ENCODE measurements around the gene MED8. TPM values are rescaled to one million over a fixed set of nuclear protein-coding genes. Genes with fewer than 3 reads are reported as not detected.

MED8 gene
- total and polyA plus RNA-seq, 9 of the 15 experiments (the other 6 are each of a cell fraction or from before 2014, with no cell fraction given): 23.0 to 120 (median 56.4) TPM

GRCh38 chr1:43367026-43367903 lies 22.3 kb downstream of the MED8 start (continued):
- TF ChIP-seq, protein P1, sequence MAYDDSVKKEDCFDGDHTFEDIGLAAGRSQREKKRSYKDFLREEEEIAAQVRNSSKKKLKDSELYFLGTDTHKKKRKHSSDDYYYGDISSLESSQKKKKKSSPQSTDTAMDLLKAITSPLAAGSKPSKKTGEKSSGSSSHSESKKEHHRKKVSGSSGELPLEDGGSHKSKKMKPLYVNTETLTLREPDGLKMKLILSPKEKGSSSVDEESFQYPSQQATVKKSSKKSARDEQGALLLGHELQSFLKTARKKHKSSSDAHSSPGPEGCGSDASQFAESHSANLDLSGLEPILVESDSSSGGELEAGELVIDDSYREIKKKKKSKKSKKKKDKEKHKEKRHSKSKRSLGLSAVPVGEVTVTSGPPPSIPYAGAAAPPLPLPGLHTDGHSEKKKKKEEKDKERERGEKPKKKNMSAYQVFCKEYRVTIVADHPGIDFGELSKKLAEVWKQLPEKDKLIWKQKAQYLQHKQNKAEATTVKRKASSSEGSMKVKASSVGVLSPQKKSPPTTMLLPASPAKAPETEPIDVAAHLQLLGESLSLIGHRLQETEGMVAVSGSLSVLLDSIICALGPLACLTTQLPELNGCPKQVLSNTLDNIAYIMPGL (CRISPR knock-in tag; IDR thresholded peaks at IDR 0.05): 0 out of 2 replicates have a peak, but pooled peaks have one; percentile 2
- no peak for TF ChIP-seq CHD4 (IDR thresholded peaks at IDR 0.05; ENCODE audit: insufficient read depth, insufficient replicate concordance, low read depth, low read length, poor library complexity, severe bottlenecking)
- TF ChIP-seq CCNT2 (IDR thresholded peaks at IDR 0.05; ENCODE audit: borderline replicate concordance, extremely low read depth, insufficient read length, low read depth, low read length): peak; percentile 83
- TF ChIP-seq ZNF239 (CRISPR knock-in tag; IDR thresholded peaks at IDR 0.05): no peak
- TF ChIP-seq, protein P2, sequence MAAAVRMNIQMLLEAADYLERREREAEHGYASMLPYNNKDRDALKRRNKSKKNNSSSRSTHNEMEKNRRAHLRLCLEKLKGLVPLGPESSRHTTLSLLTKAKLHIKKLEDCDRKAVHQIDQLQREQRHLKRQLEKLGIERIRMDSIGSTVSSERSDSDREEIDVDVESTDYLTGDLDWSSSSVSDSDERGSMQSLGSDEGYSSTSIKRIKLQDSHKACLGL (CRISPR knock-in tag; IDR thresholded peaks at IDR 0.05; ENCODE audit: borderline replicate concordance, poor library complexity, severe bottlenecking): peak; percentile 16
- peak; percentile 56; the same call in 1 of the 2 replicates for TF ChIP-seq HDAC2 (IDR thresholded peaks at IDR 0.05)
- TF ChIP-seq ZNF124 (CRISPR knock-in tag; IDR thresholded peaks at IDR 0.05): no peak
- 0 out of 2 replicates have a peak, but pooled peaks have one; percentile 59 for TF ChIP-seq RHOXF2B (CRISPR knock-in tag; conservative IDR thresholded peaks at IDR 0.05)
- no peak for TF ChIP-seq NFXL1 (CRISPR knock-in tag; IDR thresholded peaks at IDR 0.05)
- no peak for TF ChIP-seq RNF2 (IDR thresholded peaks at IDR 0.05)
- TF ChIP-seq, protein P3, sequence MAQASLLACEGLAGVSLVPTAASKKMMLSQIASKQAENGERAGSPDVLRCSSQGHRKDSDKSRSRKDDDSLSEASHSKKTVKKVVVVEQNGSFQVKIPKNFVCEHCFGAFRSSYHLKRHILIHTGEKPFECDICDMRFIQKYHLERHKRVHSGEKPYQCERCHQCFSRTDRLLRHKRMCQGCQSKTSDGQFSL (CRISPR knock-in tag; IDR thresholded peaks at IDR 0.05): peak; percentile 54; the same call in 1 of the 2 replicates
- TF ChIP-seq, protein P3 (tag; IDR thresholded peaks at IDR 0.05): no peak
- TF ChIP-seq STAT5B (CRISPR knock-in tag; IDR thresholded peaks at IDR 0.05): no peak
- TF ChIP-seq TOE1 (IDR thresholded peaks at IDR 0.05; ENCODE audit: borderline replicate concordance): peak; percentile 48; the same call in 1 of the 2 replicates
- no peak for TF ChIP-seq TOE1 (CRISPR knock-in tag; IDR thresholded peaks at IDR 0.05; ENCODE audit: borderline replicate concordance, low read depth)
- TF ChIP-seq TSC22D4 (tag; IDR thresholded peaks at IDR 0.05): no peak
- TF ChIP-seq ZSCAN32 (CRISPR knock-in tag; IDR thresholded peaks at IDR 0.05): no peak
- TF ChIP-seq E4F1 (CRISPR knock-in tag; IDR thresholded peaks at IDR 0.05; ENCODE audit: borderline replicate concordance): no peak
- TF ChIP-seq ZNF507 (tag; conservative IDR thresholded peaks at IDR 0.05): no peak
- peak; percentile 73; the same call in 1 of the 2 replicates for TF ChIP-seq KLF16 (IDR thresholded peaks at IDR 0.05)
